ENCODE measurements around the gene PMM2. TPM values are rescaled to one million over a fixed set of nuclear protein-coding genes. Genes with fewer than 3 reads are reported as not detected.

Gene PMM2
- polyA plus RNA-seq, 4 donors, result 21.1 to 48.1 (median 36.0) TPM

DNA sequence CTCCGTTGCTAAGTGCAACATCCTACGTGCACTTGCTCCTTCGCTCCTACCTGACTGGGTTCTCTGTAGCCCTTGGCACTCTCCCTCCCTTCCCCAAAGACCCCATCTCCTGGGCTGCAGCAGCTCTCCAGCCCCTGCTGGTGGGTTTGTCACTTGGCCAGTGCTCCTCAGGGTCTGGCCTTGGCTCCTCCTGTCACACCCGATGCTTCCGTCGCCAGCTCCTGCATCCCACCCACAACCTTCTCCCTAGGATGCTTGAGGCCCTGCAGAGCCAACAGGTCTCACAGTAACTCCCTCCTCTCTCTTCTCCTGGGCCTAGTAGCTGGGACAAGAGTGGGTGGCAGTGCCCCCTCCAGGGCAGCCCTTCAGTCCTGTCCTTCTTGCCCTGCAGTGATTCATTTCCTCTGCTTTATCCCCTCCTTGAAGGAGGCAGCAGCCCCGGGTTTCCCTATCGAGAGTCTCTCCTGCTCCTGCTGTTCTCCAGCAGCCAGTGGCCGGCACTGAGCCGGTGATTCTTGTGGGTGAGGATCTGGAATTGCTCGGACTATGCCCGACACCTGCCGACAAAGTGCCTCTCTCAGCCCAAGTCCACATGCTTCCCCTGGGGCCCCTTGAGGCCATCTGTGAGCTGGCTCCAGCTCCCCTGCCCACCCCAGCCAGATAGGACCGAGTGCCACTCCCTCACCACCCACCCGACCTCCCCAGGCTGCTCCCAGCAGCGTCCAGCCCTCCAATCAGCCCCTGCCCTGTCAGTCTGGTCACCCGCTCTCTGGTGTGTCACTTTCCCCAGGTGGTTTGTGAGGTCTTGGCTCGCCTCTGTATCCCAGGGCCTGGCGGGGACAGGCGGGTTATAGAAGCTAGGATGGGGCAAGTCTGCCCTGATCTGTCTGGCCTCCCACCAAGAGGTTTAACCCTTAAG lies 88.3 kb downstream of the PMM2 start:
- DNase-seq (peak; percentile 73 to 93), FAIRE-seq (no peak)
- peak overlapping the region in 1 of 3 donors; percentile 93 for H3K27ac ChIP-seq (ENCODE audit: low read depth in 1 of 3, low read length in 2 of 3)

DNA sequence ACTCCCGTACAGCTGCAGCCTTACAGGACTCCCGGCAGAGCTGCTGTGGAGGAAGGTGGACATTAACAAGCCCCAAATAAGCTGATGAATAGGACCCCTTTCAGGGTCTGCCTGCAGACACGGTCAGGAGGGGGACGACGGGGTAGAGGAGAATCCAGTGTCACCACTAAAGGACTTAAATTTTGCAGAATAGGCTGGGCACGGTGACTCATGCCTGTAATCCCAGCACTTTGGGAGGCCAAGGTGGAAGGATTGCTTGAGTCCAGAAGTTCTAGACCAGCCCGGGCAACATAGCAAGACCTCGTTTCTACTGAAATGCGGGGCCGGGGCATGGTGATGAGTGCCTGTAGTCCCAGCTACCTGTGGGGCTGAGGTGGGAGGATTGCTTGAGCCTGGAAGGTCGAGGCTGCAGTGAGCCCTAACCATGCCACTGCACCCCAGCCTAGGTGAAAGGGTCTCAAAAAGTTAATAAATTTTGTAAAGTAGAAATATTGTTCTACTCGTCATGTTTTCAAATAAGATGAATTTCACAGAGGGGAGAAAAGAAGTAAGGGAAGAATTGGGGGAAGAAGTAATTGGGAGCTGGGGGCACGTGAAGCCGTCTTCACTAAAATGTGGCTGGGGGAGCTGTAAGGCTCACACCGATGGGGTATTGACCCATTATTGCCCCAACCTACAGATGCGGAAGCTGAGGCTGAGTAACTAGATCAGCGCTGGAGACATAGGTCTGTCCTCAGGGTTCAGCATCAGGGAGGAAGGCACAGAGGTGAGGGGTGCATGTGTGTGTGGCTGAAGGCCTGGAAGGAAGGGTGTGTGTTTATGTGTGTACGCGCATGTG lies 89.2 kb downstream of the PMM2 start:
- no peak for FAIRE-seq
- H3K4me1 ChIP-seq (ENCODE audit: control insufficient read depth in 3 of 3, insufficient read depth in 2 of 3, low read depth in 1 of 3, low read length in 2 of 3), result peaks cover 3 to 43% (median 5%) of the 10 kb centered on the region in 3 donors
- H3K9me3 ChIP-seq (ENCODE audit: control insufficient read depth in 2 of 2, insufficient read depth in 1 of 2, low read depth in 1 of 2, low read length in 1 of 2), result no peaks in the 10 kb centered on the region
- peak overlapping the region in 1 of 3 donors; percentile 93 for H3K27ac ChIP-seq (ENCODE audit: low read depth in 1 of 3, low read length in 2 of 3)
- H3K27me3 ChIP-seq (ENCODE audit: control insufficient read depth in 3 of 3, insufficient read depth in 3 of 3, low read length in 3 of 3), result no peaks in the 10 kb centered on the region
- H3K36me3 ChIP-seq (ENCODE audit: control insufficient read depth in 3 of 3, insufficient read depth in 2 of 3, low read depth in 1 of 3, low read length in 3 of 3), result peaks cover 0 to 52% (median 4%) of the 10 kb centered on the region in 3 donors
- no peak for DNase-seq
- WGBS, 3 donors, result 55 to 69% (median 63%) methylated on average over 19 of the region's 19 CpGs
- H3K4me3 ChIP-seq (ENCODE audit: low read depth in 1 of 3, low read length in 3 of 3), result peak overlapping the region in 1 of 3 donors; percentile 8

More for the DNA sequence above, 88.3 kb downstream of the PMM2 start:
- Histone ChIP-seq H3K4me3 (ENCODE audit: low read depth in 1 of 3, low read length in 3 of 3) (peak overlapping the region in 1 of 3 donors; percentile 32), H3K4me1 (ENCODE audit: control insufficient read depth in 3 of 3, insufficient read depth in 2 of 3, low read depth in 1 of 3, low read length in 2 of 3) (peaks cover 3 to 49% (median 5%) of the 10 kb centered on the region in 3 donors), H3K27me3 (ENCODE audit: control insufficient read depth in 3 of 3, insufficient read depth in 3 of 3, low read length in 3 of 3) (no peaks in the 10 kb centered on the region), H3K9me3 (ENCODE audit: control insufficient read depth in 2 of 2, insufficient read depth in 1 of 2, low read depth in 1 of 2, low read length in 1 of 2) (no peaks in the 10 kb centered on the region), H3K36me3 (ENCODE audit: control insufficient read depth in 3 of 3, insufficient read depth in 2 of 3, low read depth in 1 of 3, low read length in 3 of 3) (peaks cover 0 to 43% (median 4%) of the 10 kb centered on the region in 3 donors)
- 7 to 14% (median 12%) methylated on average over 19 to 20 of the region's 20 CpGs for WGBS, 3 donors

DNA sequence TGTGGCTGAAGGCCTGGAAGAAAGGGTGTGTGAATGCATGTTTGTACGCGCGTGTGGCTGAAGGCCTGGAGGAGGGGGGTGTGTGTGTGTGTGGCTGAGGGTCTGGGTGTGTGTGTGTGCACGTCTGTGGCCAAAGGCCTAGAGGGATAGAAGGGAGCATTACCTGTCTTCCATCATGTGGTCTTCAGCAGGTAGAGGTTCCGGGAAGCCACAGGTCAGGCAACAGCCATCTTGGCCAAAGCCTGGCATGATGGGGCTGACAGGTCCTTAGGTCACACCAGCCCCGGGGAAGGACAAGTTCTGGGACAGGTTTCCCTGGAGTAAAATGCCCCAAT lies 89.8 kb downstream of the PMM2 start:
- H3K27ac ChIP-seq (ENCODE audit: low read depth in 1 of 3, low read length in 2 of 3), result no peak overlapping the region
- FAIRE-seq (no peak), DNase-seq (no peak)
- peaks cover 3 to 38% (median 5%) of the 10 kb centered on the region in 3 donors for H3K4me1 ChIP-seq (ENCODE audit: control insufficient read depth in 3 of 3, insufficient read depth in 2 of 3, low read depth in 1 of 3, low read length in 2 of 3)
- H3K27me3 ChIP-seq (ENCODE audit: control insufficient read depth in 3 of 3, insufficient read depth in 3 of 3, low read length in 3 of 3), result no peaks in the 10 kb centered on the region
- no peaks in the 10 kb centered on the region for H3K9me3 ChIP-seq (ENCODE audit: control insufficient read depth in 2 of 2, insufficient read depth in 1 of 2, low read depth in 1 of 2, low read length in 1 of 2)
- peaks cover 0 to 57% (median 4%) of the 10 kb centered on the region in 3 donors for H3K36me3 ChIP-seq (ENCODE audit: control insufficient read depth in 3 of 3, insufficient read depth in 2 of 3, low read depth in 1 of 3, low read length in 3 of 3)
- WGBS, 3 donors, result 87 to 93% (median 91%) methylated on average over 6 of the region's 6 CpGs
- H3K4me3 ChIP-seq (ENCODE audit: low read depth in 1 of 3, low read length in 3 of 3), result no peak overlapping the region

DNA sequence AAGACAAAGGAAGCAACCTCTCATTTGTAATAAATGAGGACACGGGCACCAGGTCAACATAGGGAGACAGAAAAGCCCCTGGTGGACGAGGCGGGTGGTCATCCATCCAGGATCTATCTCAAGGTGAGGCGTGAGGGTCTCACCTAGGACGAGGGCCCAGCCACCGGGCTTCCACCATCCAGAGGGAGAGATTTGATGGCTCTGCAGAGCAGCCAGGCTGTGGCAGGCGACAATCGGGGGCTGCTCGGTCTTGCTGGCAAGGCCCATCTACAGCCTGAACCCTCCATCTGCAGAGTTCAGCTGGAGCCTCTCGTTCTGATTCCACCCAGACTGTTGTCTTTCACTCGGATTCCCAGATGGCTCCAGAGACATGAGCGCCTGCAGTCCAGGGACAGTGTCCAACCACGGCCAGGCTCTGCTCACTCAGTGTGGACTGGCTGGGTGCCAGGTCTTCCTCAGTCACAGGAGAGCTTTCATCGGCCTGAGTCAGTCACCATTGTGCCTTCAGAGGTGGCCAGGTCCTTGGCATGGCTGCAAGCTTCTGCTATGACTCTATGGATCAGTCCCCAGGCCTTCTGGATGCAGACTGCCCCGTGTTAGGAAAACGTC lies 90.4 kb downstream of the PMM2 start:
- peaks cover 3 to 34% (median 5%) of the 10 kb centered on the region in 3 donors for H3K4me1 ChIP-seq (ENCODE audit: control insufficient read depth in 3 of 3, insufficient read depth in 2 of 3, low read depth in 1 of 3, low read length in 2 of 3)
- no peak overlapping the region for H3K4me3 ChIP-seq (ENCODE audit: low read depth in 1 of 3, low read length in 3 of 3)
- peaks cover 0 to 56% (median 4%) of the 10 kb centered on the region in 3 donors for H3K36me3 ChIP-seq (ENCODE audit: control insufficient read depth in 3 of 3, insufficient read depth in 2 of 3, low read depth in 1 of 3, low read length in 3 of 3)
- DNase-seq, result no peak
- no peak for FAIRE-seq
- no peaks in the 10 kb centered on the region for H3K9me3 ChIP-seq (ENCODE audit: control insufficient read depth in 2 of 2, insufficient read depth in 1 of 2, low read depth in 1 of 2, low read length in 1 of 2)
- H3K27me3 ChIP-seq (ENCODE audit: control insufficient read depth in 3 of 3, insufficient read depth in 3 of 3, low read length in 3 of 3), result no peaks in the 10 kb centered on the region
- no peak overlapping the region for H3K27ac ChIP-seq (ENCODE audit: low read depth in 1 of 3, low read length in 2 of 3)
- 73 to 82% (median 80%) methylated on average over 16 of the region's 16 CpGs for WGBS, 3 donors

DNA sequence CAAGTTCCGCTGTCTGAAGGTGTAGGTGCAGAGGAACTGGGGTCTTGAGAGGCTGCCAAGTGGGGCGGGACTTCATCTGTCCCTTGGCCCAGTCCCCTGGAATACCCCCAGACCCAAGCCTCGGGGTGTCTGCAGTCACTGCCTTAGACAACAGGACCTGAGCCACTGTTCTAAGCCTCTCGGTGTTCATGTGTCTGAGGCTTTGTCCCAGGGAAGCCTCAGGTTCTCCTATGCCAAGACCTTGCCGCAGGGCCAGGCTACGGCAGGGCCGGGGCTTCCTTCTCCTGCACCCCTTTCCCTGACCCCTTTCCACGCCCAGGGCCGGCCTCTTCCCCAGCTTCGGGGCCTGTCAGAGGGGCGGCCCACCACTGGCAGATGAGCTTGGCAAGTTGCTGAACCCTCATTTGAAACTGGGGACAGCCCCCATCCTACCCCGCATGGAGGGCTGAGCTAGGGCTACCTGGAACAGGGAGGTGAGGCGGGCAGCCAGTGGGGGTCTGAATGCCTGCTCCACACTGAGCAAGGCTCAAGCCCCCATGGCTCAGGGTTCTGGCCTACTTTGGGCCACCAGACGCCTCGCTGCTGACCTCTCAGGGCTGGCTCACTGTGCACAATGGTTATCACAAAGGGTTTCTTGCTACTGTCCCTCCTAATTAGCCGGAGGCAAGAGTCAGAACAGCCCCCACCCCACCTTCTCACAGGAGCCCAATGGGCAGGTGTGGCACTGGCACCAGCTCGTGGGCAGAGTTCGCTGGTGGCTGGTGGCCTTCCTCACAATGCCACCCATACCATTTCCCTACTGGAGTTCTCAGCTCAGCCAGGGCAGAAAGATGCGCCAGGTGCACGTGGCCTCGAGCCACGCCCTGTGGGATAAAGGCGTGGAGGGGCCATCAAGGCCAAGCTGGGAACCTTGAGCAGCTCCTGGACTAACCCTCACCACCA lies 91.6 kb downstream of the PMM2 start:
- Histone ChIP-seq H3K27me3 (ENCODE audit: control insufficient read depth in 3 of 3, insufficient read depth in 3 of 3, low read length in 3 of 3) (no peaks in the 10 kb centered on the region), H3K4me3 (ENCODE audit: low read depth in 1 of 3, low read length in 3 of 3) (no peak overlapping the region), H3K9me3 (ENCODE audit: control insufficient read depth in 2 of 2, insufficient read depth in 1 of 2, low read depth in 1 of 2, low read length in 1 of 2) (no peaks in the 10 kb centered on the region), H3K36me3 (ENCODE audit: control insufficient read depth in 3 of 3, insufficient read depth in 2 of 3, low read depth in 1 of 3, low read length in 3 of 3) (peaks cover 3 to 64% (median 10%) of the 10 kb centered on the region in 3 donors), H3K4me1 (ENCODE audit: control insufficient read depth in 3 of 3, insufficient read depth in 2 of 3, low read depth in 1 of 3, low read length in 2 of 3) (peaks cover 3 to 26% (median 5%) of the 10 kb centered on the region in 3 donors), H3K27ac (ENCODE audit: low read depth in 1 of 3, low read length in 2 of 3) (no peak overlapping the region)
- FAIRE-seq (no peak), DNase-seq (peak in 1 of 2 donors; percentile 45)
- 63 to 79% (median 74%) methylated on average over 22 to 23 of the region's 23 CpGs for WGBS, 3 donors

DNA sequence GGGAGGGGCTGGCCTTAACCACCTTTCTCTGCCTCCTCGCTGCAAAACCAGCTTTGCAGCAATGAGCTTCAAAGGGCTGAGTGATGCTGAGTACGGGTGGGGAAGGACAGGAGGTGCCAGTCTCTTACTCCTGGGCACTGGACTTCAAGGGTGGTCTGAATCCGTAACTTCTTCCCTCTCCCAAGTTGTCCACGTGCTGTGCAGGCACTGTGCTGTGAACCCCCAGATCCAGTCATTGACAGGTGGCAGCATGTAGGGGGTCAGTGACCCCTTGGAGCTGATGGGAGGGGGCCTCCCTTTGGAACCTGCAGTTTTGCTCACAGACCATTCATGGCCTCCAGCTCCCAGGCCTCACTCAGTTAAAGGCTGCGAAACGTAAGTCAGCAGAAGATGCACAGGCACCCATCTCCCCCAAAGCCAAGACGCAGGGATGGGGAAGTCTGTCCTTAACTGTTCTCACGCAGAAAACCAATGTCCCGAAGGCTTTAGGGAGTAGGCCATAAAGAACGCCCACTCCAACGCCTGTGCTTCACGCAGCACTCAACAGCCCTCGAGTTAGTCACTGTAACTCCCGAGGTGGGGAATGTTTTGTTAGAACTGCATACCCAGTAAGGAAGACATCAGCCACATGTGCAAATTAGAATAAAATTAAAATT lies 92.4 kb downstream of the PMM2 start:
- Histone ChIP-seq H3K4me1 (ENCODE audit: control insufficient read depth in 3 of 3, insufficient read depth in 2 of 3, low read depth in 1 of 3, low read length in 2 of 3) (peaks cover 0 to 18% (median 5%) of the 10 kb centered on the region in 3 donors), H3K9me3 (ENCODE audit: control insufficient read depth in 2 of 2, insufficient read depth in 1 of 2, low read depth in 1 of 2, low read length in 1 of 2) (no peaks in the 10 kb centered on the region), H3K27ac (ENCODE audit: low read depth in 1 of 3, low read length in 2 of 3) (no peak overlapping the region), H3K36me3 (ENCODE audit: control insufficient read depth in 3 of 3, insufficient read depth in 2 of 3, low read depth in 1 of 3, low read length in 3 of 3) (peaks cover 5 to 72% (median 17%) of the 10 kb centered on the region in 3 donors), H3K4me3 (ENCODE audit: low read depth in 1 of 3, low read length in 3 of 3) (no peak overlapping the region), H3K27me3 (ENCODE audit: control insufficient read depth in 3 of 3, insufficient read depth in 3 of 3, low read length in 3 of 3) (no peaks in the 10 kb centered on the region)
- FAIRE-seq, result no peak
- WGBS, 3 donors, result 71 to 78% (median 77%) methylated on average over 14 of the region's 14 CpGs
- DNase-seq, result no peak

DNA sequence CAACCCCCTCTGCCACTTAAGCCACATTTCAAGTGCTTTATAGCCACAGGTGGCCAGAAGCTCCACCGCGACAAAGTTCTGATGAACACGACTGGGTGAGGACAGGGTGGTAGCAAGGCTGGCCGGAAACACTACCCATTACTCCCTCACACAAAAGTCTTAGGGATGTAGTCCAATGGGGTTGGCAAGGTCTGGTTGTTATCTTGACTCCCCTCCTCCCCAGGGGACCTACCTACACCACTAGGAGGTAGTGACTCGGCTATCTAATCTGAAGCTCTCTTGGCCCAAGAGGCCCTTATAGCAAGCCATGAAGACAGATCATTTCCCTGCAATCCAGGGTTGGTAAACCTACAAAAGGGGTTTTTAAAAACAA lies 92.9 kb downstream of the PMM2 start:
- H3K4me1 ChIP-seq (ENCODE audit: control insufficient read depth in 3 of 3, insufficient read depth in 2 of 3, low read depth in 1 of 3, low read length in 2 of 3), result peaks cover 0 to 13% (median 5%) of the 10 kb centered on the region in 3 donors
- H3K9me3 ChIP-seq (ENCODE audit: control insufficient read depth in 2 of 2, insufficient read depth in 1 of 2, low read depth in 1 of 2, low read length in 1 of 2), result no peaks in the 10 kb centered on the region
- no peak overlapping the region for H3K4me3 ChIP-seq (ENCODE audit: low read depth in 1 of 3, low read length in 3 of 3)
- H3K27ac ChIP-seq (ENCODE audit: low read depth in 1 of 3, low read length in 2 of 3), result no peak overlapping the region
- WGBS, 3 donors, result 84 to 91% (median 85%) methylated on average over 5 of the region's 5 CpGs
- no peaks in the 10 kb centered on the region for H3K27me3 ChIP-seq (ENCODE audit: control insufficient read depth in 3 of 3, insufficient read depth in 3 of 3, low read length in 3 of 3)
- no peak for FAIRE-seq
- H3K36me3 ChIP-seq (ENCODE audit: control insufficient read depth in 3 of 3, insufficient read depth in 2 of 3, low read depth in 1 of 3, low read length in 3 of 3), result peaks cover 7 to 74% (median 20%) of the 10 kb centered on the region in 3 donors
- DNase-seq, result no peak

Data from small intestine (tissue), 7 donors.